ENCODE data around the gene APOL6.

Gene APOL6

DNA sequence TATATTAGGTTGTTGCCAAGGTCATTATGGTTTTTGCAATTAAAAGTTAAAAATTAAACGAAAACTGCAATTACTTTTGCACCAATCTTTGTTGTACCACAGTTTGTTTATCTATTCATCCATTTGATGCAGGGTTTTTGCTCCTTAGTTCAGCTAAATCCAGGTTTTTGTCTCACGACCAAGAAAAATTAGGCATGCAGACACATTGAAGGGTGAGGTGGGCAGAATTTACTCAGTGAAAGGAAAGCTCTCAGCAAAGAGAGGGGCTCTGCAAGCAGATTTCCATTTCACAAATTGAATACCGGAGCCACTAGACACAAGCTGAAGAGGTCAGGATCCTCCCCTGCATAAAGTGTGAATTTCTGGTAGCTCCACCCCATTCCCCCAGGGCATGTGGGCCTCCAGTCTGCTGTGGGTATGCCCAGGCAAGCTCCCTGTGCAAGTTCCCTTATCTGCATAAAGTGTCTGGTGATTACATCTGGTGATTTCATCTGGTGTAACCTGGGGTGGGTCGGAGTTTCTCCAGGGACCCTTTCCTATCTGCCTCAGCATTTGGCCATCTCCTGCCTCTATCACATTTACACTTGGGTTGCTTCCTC, 33.3 kb downstream of the APOL6 start:
- FAIRE-seq (no peak), DNase-seq (ENCODE audit: insufficient read length, low spot score) (no peak)
- TF ChIP-seq, protein P1, sequence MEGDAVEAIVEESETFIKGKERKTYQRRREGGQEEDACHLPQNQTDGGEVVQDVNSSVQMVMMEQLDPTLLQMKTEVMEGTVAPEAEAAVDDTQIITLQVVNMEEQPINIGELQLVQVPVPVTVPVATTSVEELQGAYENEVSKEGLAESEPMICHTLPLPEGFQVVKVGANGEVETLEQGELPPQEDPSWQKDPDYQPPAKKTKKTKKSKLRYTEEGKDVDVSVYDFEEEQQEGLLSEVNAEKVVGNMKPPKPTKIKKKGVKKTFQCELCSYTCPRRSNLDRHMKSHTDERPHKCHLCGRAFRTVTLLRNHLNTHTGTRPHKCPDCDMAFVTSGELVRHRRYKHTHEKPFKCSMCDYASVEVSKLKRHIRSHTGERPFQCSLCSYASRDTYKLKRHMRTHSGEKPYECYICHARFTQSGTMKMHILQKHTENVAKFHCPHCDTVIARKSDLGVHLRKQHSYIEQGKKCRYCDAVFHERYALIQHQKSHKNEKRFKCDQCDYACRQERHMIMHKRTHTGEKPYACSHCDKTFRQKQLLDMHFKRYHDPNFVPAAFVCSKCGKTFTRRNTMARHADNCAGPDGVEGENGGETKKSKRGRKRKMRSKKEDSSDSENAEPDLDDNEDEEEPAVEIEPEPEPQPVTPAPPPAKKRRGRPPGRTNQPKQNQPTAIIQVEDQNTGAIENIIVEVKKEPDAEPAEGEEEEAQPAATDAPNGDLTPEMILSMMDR (IDR thresholded peaks at IDR 0.05; ENCODE audit: insufficient read depth, missing control alignments) = no peak

GRCh38 chr22:35683560-35683959, 35.3 kb downstream of the APOL6 start:
- TF ChIP-seq, protein P1 (IDR thresholded peaks at IDR 0.05; ENCODE audit: insufficient read depth, missing control alignments) = no peak
- FAIRE-seq = no peak
- DNase-seq (ENCODE audit: insufficient read length, low spot score) = no peak

DNA sequence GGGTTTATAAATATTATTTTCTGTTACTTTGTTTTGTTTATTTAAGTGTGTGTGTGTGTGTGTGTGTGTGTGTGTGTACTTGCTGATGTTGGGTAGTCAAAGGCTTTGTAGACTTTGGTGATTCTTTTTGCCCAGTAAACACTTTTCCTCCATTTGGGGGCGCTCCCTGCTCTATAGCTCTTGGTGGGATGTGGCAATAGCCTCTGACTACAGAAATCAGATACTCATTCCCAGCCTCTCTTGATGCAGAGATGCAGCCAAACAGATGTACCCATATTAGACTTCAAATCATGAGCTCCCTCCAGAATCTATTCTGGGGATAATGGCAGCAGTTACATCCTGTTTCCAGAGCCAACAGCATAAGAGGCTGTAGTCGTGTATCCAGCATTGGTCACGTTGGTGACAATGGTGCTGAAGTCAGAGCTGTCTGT, 36.0 kb downstream of the APOL6 start:
- no peak for FAIRE-seq
- no peak for DNase-seq (ENCODE audit: insufficient read length, low spot score)
- TF ChIP-seq, protein P1 (IDR thresholded peaks at IDR 0.05; ENCODE audit: insufficient read depth, missing control alignments) = peak; percentile 42

DNA sequence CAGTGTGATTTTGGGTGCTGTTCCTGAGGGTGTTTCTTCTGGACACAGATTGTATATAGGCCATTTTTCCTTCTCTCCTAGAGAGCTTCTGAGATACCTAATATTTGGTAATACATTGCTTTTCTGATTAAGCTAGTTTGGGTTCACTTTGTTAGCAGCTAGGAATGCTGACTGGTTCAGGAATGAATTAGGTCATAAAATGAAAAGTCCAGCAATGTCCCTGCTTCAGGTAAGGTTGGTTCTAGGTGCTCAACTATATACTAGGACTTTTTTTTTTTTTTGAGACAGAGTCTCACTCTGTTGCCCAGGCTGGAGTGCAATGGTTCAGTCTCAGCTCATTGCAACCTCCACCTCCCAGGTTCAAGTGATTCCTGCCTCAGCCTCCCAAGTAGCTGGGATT, 36.5 kb downstream of the APOL6 start:
- no peak for FAIRE-seq
- TF ChIP-seq, protein P1 (IDR thresholded peaks at IDR 0.05; ENCODE audit: insufficient read depth, missing control alignments) = no peak
- no peak for DNase-seq (ENCODE audit: insufficient read length, low spot score)

- TF ChIP-seq, protein P1 (IDR thresholded peaks at IDR 0.05; ENCODE audit: insufficient read depth, missing control alignments) = no peak
- FAIRE-seq (no peak), DNase-seq (ENCODE audit: insufficient read length, low spot score) (no peak)
Measured at GRCh38 chr22:35685731-35686130, 37.5 kb downstream of the APOL6 start.

- no peak for DNase-seq (ENCODE audit: insufficient read length, low spot score)
- TF ChIP-seq, protein P1 (IDR thresholded peaks at IDR 0.05; ENCODE audit: insufficient read depth, missing control alignments) = no peak
- FAIRE-seq = no peak
Measured at GRCh38 chr22:35686298-35686697, 38.1 kb downstream of the APOL6 start.

DNA sequence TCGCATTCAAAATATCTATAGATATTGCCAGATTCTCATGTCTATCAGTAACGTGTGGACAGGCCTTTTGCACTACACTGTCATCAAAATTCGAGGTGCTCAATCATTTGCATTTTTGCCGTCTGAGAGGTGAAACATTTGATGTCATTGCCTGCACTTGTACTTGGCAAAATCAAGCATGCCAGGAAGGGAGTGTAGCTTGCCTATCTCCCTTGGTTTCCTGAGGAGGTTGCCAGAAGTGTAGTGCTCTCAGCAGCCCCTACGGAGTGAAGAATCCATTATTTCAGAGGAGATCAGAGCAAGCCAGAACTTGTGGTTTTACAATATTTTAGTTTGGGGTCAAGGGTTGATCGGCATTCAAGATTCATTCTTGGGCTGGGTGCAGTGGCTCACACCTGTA, 39.2 kb downstream of the APOL6 start:
- TF ChIP-seq, protein P1 (IDR thresholded peaks at IDR 0.05; ENCODE audit: insufficient read depth, missing control alignments) = no peak
- no peak for FAIRE-seq

More for the DNA sequence above, 39.2 kb downstream of the APOL6 start:
- DNase-seq (ENCODE audit: insufficient read length, low spot score) = no peak

Data from D721Med (cell line).